ENCODE results near the gene GTPBP4. TPM values are rescaled to one million over a fixed set of nuclear protein-coding genes. Genes with fewer than 3 reads are reported as not detected.

Gene GTPBP4
- total and polyA plus RNA-seq, 9 of the 15 experiments (the other 6 are each of a cell fraction or from before 2014, with no cell fraction given) = 79.0 to 155 (median 128) TPM

- peaks cover 85% of the 10 kb centered on the region for H3K79me2 ChIP-seq (ENCODE audit: control insufficient read depth, insufficient read depth, low read length)
- H3K9ac ChIP-seq (ENCODE audit: insufficient read depth in 1 of 2, low read depth in 2 of 2, low read length in 2 of 2) = peak within 1 kb of the TSS; percentile 86 to 90
- no TSS peak for BruUV-seq (replicated peaks)
- peak within 1 kb of the TSS; percentile 94 for H3K4me3 ChIP-seq
- no peaks in the 10 kb centered on the region for H3K27me3 ChIP-seq (ENCODE audit: control insufficient read depth in 2 of 2, insufficient read depth in 2 of 2, low read length in 2 of 2)
- no peaks in the 10 kb centered on the region for H3K9me1 ChIP-seq (ENCODE audit: control insufficient read depth, insufficient read depth, low read length)
- DNase-seq (ENCODE audit: extremely low read depth in 1 of 4, low spot score in 3 of 4) = peak; percentile 89 to 94 (median 92)
- ChIA-PET POLR2A (interaction anchor here (0.7 to 1.5 kb wide), 5 partner anchors 14 to 100 kb away, joined by 3 to 6 read pairs (median 3); no protein-coding TSS in a partner anchor), CTCF (ENCODE audit: low intra/inter-chr PET ratio) (no interaction called here)
- peaks cover 46% of the 10 kb centered on the region for H3K36me3 ChIP-seq (ENCODE audit: control insufficient read depth, insufficient read depth, low read length)
- ATAC-seq = peak; percentile 96
- H3K27ac ChIP-seq (ENCODE audit: extremely low read depth, low read depth, low read length) = peak within 1 kb of the TSS; percentile 97
- peak; percentile 75 for FAIRE-seq
- peaks cover 12 to 15% of the 10 kb centered on the region in 2 experiments; a peak in 4 of 5 replicates for H3K4me1 ChIP-seq (replicated peaks in 1 of 2; ENCODE audit: control insufficient read depth in 2 of 2, insufficient read depth in 2 of 2, low read length in 2 of 2)
- 0 out of 2 replicates have a peak, but pooled peaks cover under 1% of the 10 kb centered on the region for H4K20me1 ChIP-seq (replicated peaks; ENCODE audit: control insufficient read depth, insufficient read depth, low read length)
- H2AFZ ChIP-seq (ENCODE audit: low read depth, low read length) = peak within 1 kb of the TSS; percentile 90
- intact Hi-C loops (cut with micrococcal nuclease) (loop anchor here (10.0 kb wide), 1 partner anchor 122 kb away; the partner anchor contains the start of gene LARP4B), in situ Hi-C loops (cut with MboI) (no loop called here)
- no peaks in the 10 kb centered on the region for H3K9me3 ChIP-seq (replicated peaks; ENCODE audit: control insufficient read depth, insufficient read depth, low read depth, low read length)
- WGBS (ENCODE audit: insufficient coverage, low coverage, missing lambda C conversion rate) = under 1% methylated on average over 62 of the region's 87 CpGs
- H3K4me2 ChIP-seq (ENCODE audit: insufficient read depth, low read length) = peak within 1 kb of the TSS; percentile 82
- TF ChIP-seq CREB1 (IDR thresholded peaks at IDR 0.05) (no peak), CREB1 (CRISPR knock-in tag; IDR thresholded peaks at IDR 0.05) (peak; percentile 41; the same call in 1 of the 2 replicates), ZFPM2 (CRISPR knock-in tag; IDR thresholded peaks at IDR 0.05) (no peak), HNRNPUL1 (IDR thresholded peaks at IDR 0.05; ENCODE audit: low read length) (no peak), POLR2A (conservative IDR thresholded peaks at IDR 0.05) (peak; percentile 82), MYC (IDR thresholded peaks at IDR 0.05; ENCODE audit: low read depth, low read length) (0 out of 2 replicates have a peak, but pooled peaks have one; percentile 34), MYC (CRISPR knock-in tag; IDR thresholded peaks at IDR 0.05; ENCODE audit: borderline replicate concordance, low read depth) (peak; percentile 38; the same call in 1 of the 2 replicates), BHLHE40 (IDR thresholded peaks at IDR 0.05; ENCODE audit: low read length) (peak; percentile 42; the same call in 1 of the 2 replicates), MTA1 (IDR thresholded peaks at IDR 0.05; ENCODE audit: borderline replicate concordance) (peak; percentile 11; the same call in 1 of the 2 replicates), E2F8 (IDR thresholded peaks at IDR 0.05; ENCODE audit: low read depth, partially characterized antibody) (peak; percentile 93), ATF7 (IDR thresholded peaks at IDR 0.05) (peak; percentile 74; the same call in 1 of the 2 replicates), PHF8 (IDR thresholded peaks at IDR 0.05; ENCODE audit: borderline replicate concordance, low read length) (peak; percentile 87; the same call in 1 of the 2 replicates), ZNF518B (CRISPR knock-in tag; IDR thresholded peaks at IDR 0.05) (no peak)
Measured at GRCh38 chr10:1056326-1057105, 68.3 kb downstream of the GTPBP4 start, which contains the start of gene WDR37. TSS of gene WDR37 (plus strand) at chr10:1056385. CDS start at chr10:1072156, 15,771 bp downstream.

Measured in K562 (cell line).